ENCODE measurements around the gene WLS.

The WLS gene

DNA sequence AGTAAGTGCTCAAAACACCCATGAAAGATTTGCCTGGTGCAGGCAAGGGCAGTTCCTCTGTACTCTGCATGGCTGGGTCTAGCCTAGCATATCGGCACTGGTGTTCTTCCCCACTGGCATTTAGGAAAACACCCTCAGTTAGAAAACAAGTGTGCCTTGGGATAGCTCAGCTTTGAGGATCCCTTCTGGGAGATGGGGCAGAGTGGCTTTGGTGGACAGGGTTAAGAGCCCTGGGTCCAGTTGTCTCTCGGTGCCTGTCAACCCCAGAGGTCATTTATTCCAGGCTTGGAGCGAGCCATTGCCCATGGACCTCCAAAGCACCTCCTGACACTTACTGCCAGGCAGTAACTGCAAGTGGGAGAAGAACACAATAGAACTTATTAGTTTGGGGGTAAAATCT is 101.1 kb downstream of the WLS start:
- ChIA-PET POLR2A (no interaction called here), CTCF (no interaction called here)
- no peak for DNase-seq (ENCODE audit: extremely low spot score)
- TF ChIP-seq NFRKB (IDR thresholded peaks at IDR 0.05) (no peak), HDGF (IDR thresholded peaks at IDR 0.05; ENCODE audit: borderline replicate concordance) (no peak), SUZ12 (IDR thresholded peaks at IDR 0.05) (no peak), ZNF384 (IDR thresholded peaks at IDR 0.05) (no peak), LEF1 (IDR thresholded peaks at IDR 0.05; ENCODE audit: borderline replicate concordance) (no peak), FOXK2 (IDR thresholded peaks at IDR 0.05) (no peak), ARNT (IDR thresholded peaks at IDR 0.05) (no peak), ELF4 (IDR thresholded peaks at IDR 0.05) (no peak), CTBP1 (IDR thresholded peaks at IDR 0.05; ENCODE audit: borderline replicate concordance) (no peak)

DNA sequence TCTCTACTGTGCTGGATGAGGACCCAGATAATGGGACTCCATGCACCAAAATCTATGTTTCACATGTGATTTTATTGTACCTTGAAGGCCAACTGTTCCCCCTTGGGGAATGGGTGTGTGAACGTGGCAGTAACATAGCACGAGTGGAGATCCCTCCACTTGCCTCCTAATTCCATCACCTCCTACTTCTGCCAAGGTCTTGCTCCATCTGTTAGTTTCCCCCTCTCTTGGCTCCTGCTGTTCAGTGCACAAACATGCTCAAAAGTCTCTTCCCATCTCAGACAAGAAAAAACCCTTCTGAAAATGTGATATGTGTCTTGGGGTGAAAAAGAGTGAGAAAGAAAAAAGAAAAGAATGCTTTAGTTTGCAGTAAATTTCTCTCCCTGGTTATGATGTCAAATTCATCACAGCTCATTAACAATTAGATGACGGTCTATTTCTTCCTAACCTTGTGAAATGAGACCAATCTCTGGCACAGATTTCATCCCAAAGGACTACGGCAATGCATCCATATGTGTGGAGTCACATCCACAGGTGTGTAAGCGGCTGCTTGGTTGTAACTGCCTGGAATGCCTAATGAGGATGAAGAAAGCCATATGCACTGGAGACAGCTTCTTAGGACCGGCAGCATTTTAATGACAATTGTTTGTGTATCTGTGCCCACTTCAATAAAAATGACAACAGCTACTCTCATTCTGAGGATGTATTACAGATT is 102.6 kb downstream of the WLS start:
- CTCF ChIA-PET: interaction anchor here (0.6 to 1.9 kb wide), 3 partner anchors 9 to 592 kb away, joined by 3 to 9 read pairs (median 4); no protein-coding TSS in a partner anchor
- TF ChIP-seq L3MBTL2 (conservative IDR thresholded peaks at IDR 0.05): no peak
- TF ChIP-seq ZNF384 (IDR thresholded peaks at IDR 0.05): no peak
- no peak for TF ChIP-seq HDGF (IDR thresholded peaks at IDR 0.05; ENCODE audit: borderline replicate concordance)
- no peak for TF ChIP-seq FOXK2 (IDR thresholded peaks at IDR 0.05)
- TF ChIP-seq FOXM1 (IDR thresholded peaks at IDR 0.05; ENCODE audit: borderline replicate concordance): no peak
- no peak for TF ChIP-seq ELF4 (IDR thresholded peaks at IDR 0.05)
- TF ChIP-seq SP1 (IDR thresholded peaks at IDR 0.05): no peak
- TF ChIP-seq BHLHE40 (IDR thresholded peaks at IDR 0.05; ENCODE audit: borderline replicate concordance): no peak
- TF ChIP-seq CTBP1 (IDR thresholded peaks at IDR 0.05; ENCODE audit: borderline replicate concordance): no peak
- TF ChIP-seq, protein P1, sequence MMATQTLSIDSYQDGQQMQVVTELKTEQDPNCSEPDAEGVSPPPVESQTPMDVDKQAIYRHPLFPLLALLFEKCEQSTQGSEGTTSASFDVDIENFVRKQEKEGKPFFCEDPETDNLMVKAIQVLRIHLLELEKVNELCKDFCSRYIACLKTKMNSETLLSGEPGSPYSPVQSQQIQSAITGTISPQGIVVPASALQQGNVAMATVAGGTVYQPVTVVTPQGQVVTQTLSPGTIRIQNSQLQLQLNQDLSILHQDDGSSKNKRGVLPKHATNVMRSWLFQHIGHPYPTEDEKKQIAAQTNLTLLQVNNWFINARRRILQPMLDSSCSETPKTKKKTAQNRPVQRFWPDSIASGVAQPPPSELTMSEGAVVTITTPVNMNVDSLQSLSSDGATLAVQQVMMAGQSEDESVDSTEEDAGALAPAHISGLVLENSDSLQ (IDR thresholded peaks at IDR 0.05): no peak
- no peak for TF ChIP-seq LEF1 (IDR thresholded peaks at IDR 0.05; ENCODE audit: borderline replicate concordance)
- no peak for TF ChIP-seq TARDBP (IDR thresholded peaks at IDR 0.05)
- TF ChIP-seq FOXA1 (IDR thresholded peaks at IDR 0.05): no peak
- no peak for DNase-seq (ENCODE audit: extremely low spot score)
- POLR2A ChIA-PET: no interaction called here

DNA sequence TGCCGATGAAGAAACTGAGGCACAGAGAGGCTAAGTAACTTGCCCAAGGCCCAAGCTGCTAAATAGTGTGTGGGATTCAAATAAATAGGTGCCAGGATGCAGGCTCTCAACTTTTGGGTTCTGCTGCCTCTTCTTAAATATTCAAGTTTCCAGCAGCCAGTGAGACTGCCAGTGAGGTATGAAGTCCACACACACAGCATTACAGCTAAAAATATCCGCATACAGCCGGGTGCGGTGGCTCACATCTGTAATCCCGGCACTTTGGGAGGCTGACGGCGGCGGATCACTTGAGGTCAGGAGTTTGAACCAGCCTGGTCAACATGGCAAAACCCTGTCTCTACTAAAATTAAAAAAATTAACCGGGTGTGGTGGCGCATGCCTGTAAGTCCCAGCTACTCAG is 103.5 kb downstream of the WLS start:
- DNase-seq (ENCODE audit: extremely low spot score): no peak
- POLR2A ChIA-PET: interaction anchor here (0.6 kb wide), 1 partner anchor 25 kb away, joined by 3 read pairs; no protein-coding TSS in a partner anchor
- CTCF ChIA-PET: interaction anchor here (1.9 kb wide), 1 partner anchor 8 kb away, joined by 9 read pairs; no protein-coding TSS in a partner anchor
- no peak for TF ChIP-seq TARDBP (IDR thresholded peaks at IDR 0.05)
- no peak for TF ChIP-seq ZNF384 (IDR thresholded peaks at IDR 0.05)
- no peak for TF ChIP-seq CTBP1 (IDR thresholded peaks at IDR 0.05; ENCODE audit: borderline replicate concordance)
- no peak for TF ChIP-seq FOXM1 (IDR thresholded peaks at IDR 0.05; ENCODE audit: borderline replicate concordance)
- no peak for TF ChIP-seq ELF4 (IDR thresholded peaks at IDR 0.05)
- no peak for TF ChIP-seq LEF1 (IDR thresholded peaks at IDR 0.05; ENCODE audit: borderline replicate concordance)
- no peak for TF ChIP-seq FOXK2 (IDR thresholded peaks at IDR 0.05)
- no peak for TF ChIP-seq BHLHE40 (IDR thresholded peaks at IDR 0.05; ENCODE audit: borderline replicate concordance)
- no peak for TF ChIP-seq L3MBTL2 (conservative IDR thresholded peaks at IDR 0.05)
- TF ChIP-seq, protein P1 (IDR thresholded peaks at IDR 0.05): no peak
- TF ChIP-seq SP1 (IDR thresholded peaks at IDR 0.05): no peak
- TF ChIP-seq NFRKB (IDR thresholded peaks at IDR 0.05): no peak
- TF ChIP-seq HDGF (IDR thresholded peaks at IDR 0.05; ENCODE audit: borderline replicate concordance): no peak
- no peak for TF ChIP-seq SUZ12 (IDR thresholded peaks at IDR 0.05)
- no peak for TF ChIP-seq FOXA1 (IDR thresholded peaks at IDR 0.05)
- no peak for TF ChIP-seq ARNT (IDR thresholded peaks at IDR 0.05)

DNA sequence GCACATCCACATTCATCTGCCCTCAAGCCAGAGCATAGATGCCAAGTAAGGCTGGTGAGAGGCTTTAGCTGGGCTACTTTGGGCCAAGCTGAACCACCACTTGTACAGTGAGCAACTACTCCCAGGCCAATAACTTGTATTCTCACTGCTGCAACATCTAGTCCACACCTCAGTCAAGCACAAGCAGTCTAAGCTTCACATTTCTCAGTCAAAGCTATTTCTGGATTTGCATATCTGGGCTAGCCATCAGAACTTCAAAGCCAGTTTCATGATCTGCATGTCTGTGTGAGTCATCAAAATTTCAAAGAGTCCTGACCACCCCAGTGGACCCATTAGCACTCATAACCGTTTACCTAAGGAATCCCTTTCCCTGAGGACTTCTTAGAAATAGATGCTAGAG is 104.2 kb downstream of the WLS start:
- CTCF ChIA-PET: interaction anchor here (1.9 kb wide), 1 partner anchor 8 kb away, joined by 9 read pairs; no protein-coding TSS in a partner anchor
- TF ChIP-seq HDGF (IDR thresholded peaks at IDR 0.05; ENCODE audit: borderline replicate concordance) (no peak), NFRKB (IDR thresholded peaks at IDR 0.05) (no peak), ELF4 (IDR thresholded peaks at IDR 0.05) (no peak), BHLHE40 (IDR thresholded peaks at IDR 0.05; ENCODE audit: borderline replicate concordance) (no peak)
- DNase-seq (ENCODE audit: extremely low spot score): no peak
- POLR2A ChIA-PET: interaction anchor here (0.6 kb wide), 1 partner anchor 25 kb away, joined by 3 read pairs; no protein-coding TSS in a partner anchor

DNA sequence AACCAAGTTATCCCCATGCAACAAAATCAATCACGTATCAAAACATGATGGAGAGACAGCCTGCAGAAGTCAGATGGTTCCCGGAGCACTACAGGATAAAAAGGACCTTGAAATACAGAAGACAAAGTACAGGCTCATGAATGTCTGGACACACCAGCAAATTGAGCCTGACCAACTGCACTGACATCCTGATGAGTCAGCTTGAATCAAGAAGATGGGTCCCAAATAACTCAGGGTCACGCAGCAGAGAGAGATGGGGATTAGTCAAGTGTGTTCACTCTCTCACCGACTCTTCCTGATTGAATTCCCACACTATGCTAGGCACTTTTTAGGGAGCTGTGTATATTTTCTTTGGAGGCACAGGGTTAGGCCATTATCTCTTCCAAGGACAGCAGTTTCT is 110.8 kb downstream of the WLS start:
- CTCF ChIA-PET: interaction anchor here (1.7 to 3.1 kb wide), 3 partner anchors 8 to 224 kb away, joined by 4 to 21 read pairs (median 9); no protein-coding TSS in a partner anchor
- DNase-seq (ENCODE audit: extremely low spot score): no peak

DNA sequence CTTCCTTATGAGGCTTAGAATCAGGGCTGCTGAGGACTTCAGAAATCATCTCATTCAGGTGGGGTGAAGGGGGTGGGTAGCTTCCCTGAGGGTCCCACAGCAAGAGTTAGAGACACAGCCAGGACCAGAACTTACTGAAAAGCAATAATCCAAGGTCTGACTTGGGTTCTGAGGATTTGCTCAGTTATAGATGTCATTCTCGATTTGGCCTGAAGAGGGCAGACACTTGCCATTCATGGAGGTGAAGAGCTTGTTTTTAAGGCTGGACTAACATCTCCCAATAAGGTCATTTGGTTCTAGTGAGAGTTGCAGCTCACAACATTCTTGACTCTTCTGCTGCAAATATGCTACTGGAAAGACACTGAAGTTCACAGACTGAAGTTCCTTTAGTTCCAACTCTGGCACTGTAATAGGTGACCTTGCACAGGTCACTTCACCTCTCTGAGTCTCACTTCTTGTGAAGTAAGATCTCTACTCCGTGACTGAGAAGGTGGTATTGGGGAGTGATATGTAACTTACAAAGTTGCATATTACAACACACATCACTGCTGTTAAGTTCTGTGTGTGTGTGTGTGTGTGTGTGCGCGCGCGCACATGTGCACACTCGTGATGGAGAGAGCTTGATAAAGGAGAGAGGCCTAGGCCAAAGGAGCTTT is 112.1 kb downstream of the WLS start:
- ChIA-PET CTCF (interaction anchor here (0.6 to 3.1 kb wide), 31 partner anchors 9 to 354 kb away, joined by 3 to 32 read pairs (median 4); partner anchors contain the start of gene WLS), POLR2A (no interaction called here)
- peak; percentile 77 for DNase-seq (ENCODE audit: extremely low spot score)
- TF ChIP-seq FOXM1 (IDR thresholded peaks at IDR 0.05; ENCODE audit: borderline replicate concordance): no peak
- TF ChIP-seq BHLHE40 (IDR thresholded peaks at IDR 0.05; ENCODE audit: borderline replicate concordance): no peak
- no peak for TF ChIP-seq NFRKB (IDR thresholded peaks at IDR 0.05)
- no peak for TF ChIP-seq ZNF384 (IDR thresholded peaks at IDR 0.05)
- TF ChIP-seq, protein P1 (IDR thresholded peaks at IDR 0.05): no peak
- no peak for TF ChIP-seq ARNT (IDR thresholded peaks at IDR 0.05)
- TF ChIP-seq CTBP1 (IDR thresholded peaks at IDR 0.05; ENCODE audit: borderline replicate concordance): no peak

More for the DNA sequence above, 110.8 kb downstream of the WLS start:
- POLR2A ChIA-PET: no interaction called here
- TF ChIP-seq FOXA1 (IDR thresholded peaks at IDR 0.05): no peak

All from HEK293T (cell line).